Measurements from ENCODE around the gene MRPL12.

DNA sequence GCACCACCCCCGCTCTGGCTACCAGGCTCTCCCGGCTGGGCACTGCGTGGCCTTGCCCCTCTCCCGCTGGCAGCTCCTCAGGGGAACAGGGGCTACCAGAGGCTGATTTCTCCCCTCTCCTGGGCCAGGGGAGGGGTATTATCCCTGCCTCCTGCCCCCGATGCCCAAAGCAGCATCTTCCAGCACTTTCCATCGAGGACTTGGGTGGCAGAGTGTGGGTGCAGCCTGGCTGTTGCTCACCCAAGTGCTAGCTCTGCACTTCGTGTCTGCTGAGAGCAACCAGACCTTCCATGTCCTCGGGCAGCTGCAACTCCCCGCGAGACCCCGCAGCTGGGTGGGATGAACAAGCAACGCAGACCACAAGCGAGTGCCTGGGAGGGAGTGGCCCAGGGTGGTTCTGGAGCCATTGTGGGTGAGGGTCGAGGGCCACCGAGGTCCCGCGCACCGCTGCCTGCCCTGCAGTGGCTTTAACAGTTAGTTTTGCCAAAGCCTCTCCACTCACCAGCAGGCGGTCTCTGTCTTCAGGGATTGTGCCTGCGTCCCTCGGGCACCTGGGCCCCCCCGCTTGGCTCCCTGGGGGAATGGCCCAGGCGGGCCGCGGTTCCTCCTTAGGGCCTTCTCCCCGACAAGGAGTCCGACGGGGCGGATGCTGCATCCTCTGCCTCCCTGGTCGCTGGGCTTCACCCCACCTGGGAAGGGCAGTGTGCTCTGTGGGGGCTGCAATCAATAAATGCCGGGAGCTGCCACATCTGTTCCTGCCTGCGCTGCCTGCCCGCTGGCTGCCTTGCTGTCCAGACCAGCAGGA, 17.3 kb downstream of the MRPL12 start:
- TF ChIP-seq, protein P1, sequence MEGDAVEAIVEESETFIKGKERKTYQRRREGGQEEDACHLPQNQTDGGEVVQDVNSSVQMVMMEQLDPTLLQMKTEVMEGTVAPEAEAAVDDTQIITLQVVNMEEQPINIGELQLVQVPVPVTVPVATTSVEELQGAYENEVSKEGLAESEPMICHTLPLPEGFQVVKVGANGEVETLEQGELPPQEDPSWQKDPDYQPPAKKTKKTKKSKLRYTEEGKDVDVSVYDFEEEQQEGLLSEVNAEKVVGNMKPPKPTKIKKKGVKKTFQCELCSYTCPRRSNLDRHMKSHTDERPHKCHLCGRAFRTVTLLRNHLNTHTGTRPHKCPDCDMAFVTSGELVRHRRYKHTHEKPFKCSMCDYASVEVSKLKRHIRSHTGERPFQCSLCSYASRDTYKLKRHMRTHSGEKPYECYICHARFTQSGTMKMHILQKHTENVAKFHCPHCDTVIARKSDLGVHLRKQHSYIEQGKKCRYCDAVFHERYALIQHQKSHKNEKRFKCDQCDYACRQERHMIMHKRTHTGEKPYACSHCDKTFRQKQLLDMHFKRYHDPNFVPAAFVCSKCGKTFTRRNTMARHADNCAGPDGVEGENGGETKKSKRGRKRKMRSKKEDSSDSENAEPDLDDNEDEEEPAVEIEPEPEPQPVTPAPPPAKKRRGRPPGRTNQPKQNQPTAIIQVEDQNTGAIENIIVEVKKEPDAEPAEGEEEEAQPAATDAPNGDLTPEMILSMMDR (IDR thresholded peaks at IDR 0.05; ENCODE audit: poor library complexity): no peak
- TF ChIP-seq EZH2 (IDR thresholded peaks at IDR 0.05; ENCODE audit: borderline replicate concordance): no peak

Measured in hepatocyte (in vitro differentiated cells).